ENCODE data around the gene CCDC107. TPM values are rescaled to one million over a fixed set of nuclear protein-coding genes. Genes with fewer than 3 reads are reported as not detected.

CCDC107 gene
- total RNA-seq, 3 donors from 2014 or later, result 25.2 to 55.8 (median 35.8) TPM

- H3K9me3 ChIP-seq, result no peaks in the 10 kb centered on the region
- intact Hi-C loops (cut with DNase I, micrococcal nuclease), result no loop called here
- no peaks in the 10 kb centered on the region for H3K36me3 ChIP-seq (ENCODE audit: low read depth)
- TF ChIP-seq CTCF (IDR thresholded peaks at IDR 0.05), result no peak
- H3K4me3 ChIP-seq, result no peak overlapping the region
- peak in 2 of 3 donors; percentile 44 to 83 for DNase-seq
- peak; percentile 64 for ATAC-seq
- H3K4me1 ChIP-seq (ENCODE audit: low read depth), result peaks cover 3% of the 10 kb centered on the region
Observed at GRCh38 chr9:35618854-35619799, 39.0 kb upstream of the CCDC107 start.

- H3K36me3 ChIP-seq (ENCODE audit: low read depth), result no peaks in the 10 kb centered on the region
- no peak overlapping the region for H3K4me3 ChIP-seq
- peaks cover 3% of the 10 kb centered on the region for H3K4me1 ChIP-seq (ENCODE audit: low read depth)
- no peaks in the 10 kb centered on the region for H3K9me3 ChIP-seq
- TF ChIP-seq CTCF (IDR thresholded peaks at IDR 0.05), result no peak
- intact Hi-C loops (cut with DNase I, micrococcal nuclease), result no loop called here
- DNase-seq (no peak), ATAC-seq (peak; percentile 29)
Observed at GRCh38 chr9:35619800-35620158, 38.3 kb upstream of the CCDC107 start.

DNA sequence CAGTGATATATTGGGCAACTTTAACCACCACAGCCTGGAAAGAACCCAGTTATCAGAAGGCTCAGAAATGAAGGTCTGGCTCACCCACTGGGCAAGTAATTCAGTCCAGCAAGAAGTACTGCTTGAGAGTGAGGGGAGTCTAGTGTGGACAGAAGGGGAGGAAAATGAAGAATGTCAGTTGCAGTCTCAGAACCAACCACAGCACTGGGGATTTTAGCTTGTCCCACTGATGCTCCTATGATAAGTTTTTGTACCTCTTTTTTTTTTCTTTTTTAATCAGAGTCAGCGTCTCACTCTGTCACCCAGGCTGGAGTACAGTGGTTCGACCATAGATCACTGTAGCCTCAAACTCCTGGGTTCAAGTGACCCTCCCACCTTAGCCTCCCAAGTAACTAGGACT is 30.5 kb upstream of the CCDC107 start:
- Histone ChIP-seq H3K4me3 (no peak overlapping the region), H3K36me3 (ENCODE audit: low read depth) (no peaks in the 10 kb centered on the region), H3K9me3 (no peaks in the 10 kb centered on the region), H3K4me1 (ENCODE audit: low read depth) (no peaks in the 10 kb centered on the region)
- no peak for TF ChIP-seq CTCF (IDR thresholded peaks at IDR 0.05)
- intact Hi-C loops (cut with DNase I, micrococcal nuclease), result no loop called here
- ATAC-seq, result no peak
- DNase-seq, result no peak

DNA sequence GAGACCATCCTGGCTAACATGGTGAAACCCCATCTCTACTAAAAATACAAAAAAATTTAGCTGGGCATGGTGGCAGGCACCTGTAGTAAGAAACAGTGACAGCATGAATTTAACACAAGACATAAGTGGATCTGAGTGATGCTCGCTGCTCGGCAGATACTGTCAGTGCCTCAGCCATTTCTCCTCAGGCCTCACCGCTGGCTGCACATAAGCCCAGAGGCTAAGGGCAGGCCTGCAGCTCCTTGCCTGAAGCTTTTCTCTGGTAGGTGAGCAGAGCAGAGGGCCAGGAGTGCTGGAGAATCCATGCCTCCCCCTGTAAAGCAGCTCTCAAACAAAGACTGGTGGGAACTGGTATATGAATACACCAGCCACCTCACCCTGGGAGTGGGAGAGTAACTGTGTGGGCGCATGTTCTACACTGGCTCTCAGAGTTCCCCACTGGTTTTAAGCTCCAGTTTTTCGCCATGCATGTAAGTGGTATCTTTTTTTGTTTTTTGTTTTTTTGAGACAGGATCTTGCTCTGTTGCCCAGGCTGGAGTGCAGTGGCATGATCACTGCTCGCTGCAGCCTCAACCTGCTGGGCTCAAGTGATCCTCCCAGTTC is 29.6 kb upstream of the CCDC107 start:
- no peak for DNase-seq
- intact Hi-C loops (cut with DNase I, micrococcal nuclease), result no loop called here
- Histone ChIP-seq H3K4me3 (no peak overlapping the region), H3K36me3 (ENCODE audit: low read depth) (no peaks in the 10 kb centered on the region), H3K9me3 (no peaks in the 10 kb centered on the region), H3K4me1 (ENCODE audit: low read depth) (no peaks in the 10 kb centered on the region)
- no peak for ATAC-seq
- no peak for TF ChIP-seq CTCF (IDR thresholded peaks at IDR 0.05)

GRCh38 chr9:35629597-35629996 is 28.5 kb upstream of the CCDC107 start:
- intact Hi-C loops (cut with DNase I, micrococcal nuclease), result no loop called here
- no peak for TF ChIP-seq CTCF (IDR thresholded peaks at IDR 0.05)
- Histone ChIP-seq H3K4me3 (no peak overlapping the region), H3K4me1 (ENCODE audit: low read depth) (no peaks in the 10 kb centered on the region), H3K36me3 (ENCODE audit: low read depth) (no peaks in the 10 kb centered on the region), H3K9me3 (no peaks in the 10 kb centered on the region)
- ATAC-seq (no peak), DNase-seq (no peak)

Data from mucosa of descending colon (tissue), 3 donors.